Chondrocyte (in vitro differentiated cells): ENCODE data around the gene N4BP2L1. TPM values are rescaled to one million over a fixed set of nuclear protein-coding genes. Genes with fewer than 3 reads are reported as not detected.

Experiments used
- DNase-seq: peaks from one replicate; pipeline ENCODE4 v3.0.0; 2021; ENCODE audit warnings: mixed read lengths, low spot score
- H3K27ac Mint-ChIP-seq: one replicate; pipeline ENCODE4 v1.8.0; 2021; ENCODE audit warnings: mild to moderate bottlenecking, moderate library complexity, mixed read lengths; ENCODE audit not compliant: unreplicated experiment
- H3K27me3 Mint-ChIP-seq: 2 replicates; pipeline ENCODE4 v1.8.0; 2021; ENCODE audit warnings: low read depth, mixed read lengths
- H3K36me3 Mint-ChIP-seq: 2 replicates; pipeline ENCODE4 v1.8.0; 2021; ENCODE audit warnings: low read depth, mixed read lengths
- H3K4me1 Mint-ChIP-seq: 2 replicates; pipeline ENCODE4 v1.8.0; 2021; ENCODE audit warnings: low read depth, mild to moderate bottlenecking, mixed read lengths
- H3K4me3 Mint-ChIP-seq: one replicate; pipeline ENCODE4 v1.8.0; 2021; ENCODE audit warnings: mild to moderate bottlenecking, moderate library complexity, mixed read lengths; ENCODE audit not compliant: unreplicated experiment
- H3K9me3 Mint-ChIP-seq: 2 replicates; pipeline ENCODE4 v1.8.0; 2021; ENCODE audit warnings: low read depth, mixed read lengths
- CTCF ChIP-seq: fragments of 200-600 bp; sonication (generic); IDR thresholded peaks from 2 replicates; pipeline ENCODE4 v1.5.0; 2021; ENCODE audit warnings: antibody characterized with exemption, mild to moderate bottlenecking, moderate library complexity
- long read RNA-seq: library from polyadenylated mRNA; stranded (forward); transcript quantifications from one replicate; pipeline ENCODE4 v2.0.0, GENCODE V29; 2021
- total RNA-seq: library from RNA; stranded (reverse); gene quantifications from 3 replicates; pipeline ENCODE4 v1.2.1, GENCODE V29; 2021

N4BP2L1 gene
- 3.3 to 3.9 TPM (median 3.7 TPM) in 3 replicates for total RNA-seq
- long read RNA-seq, partial matches to known transcripts, result 0 of 6 reads
- long read RNA-seq, other reads (novel, unspliced or antisense), result 3 of 6 reads

GRCh38 chr13:32427852-32428580 is at the start of gene N4BP2L1:
Gene N4BP2L1 (minus strand): TSS chr13:32428130. CDS start chr13:32428082, 48 bp downstream.
- no peak for TF ChIP-seq CTCF
- peaks cover 27% of the 10 kb centered on the region for H3K36me3 Mint-ChIP-seq
- peak within 1 kb of the TSS; percentile 72 for H3K4me3 Mint-ChIP-seq
- DNase-seq, result no peak
- H3K27ac Mint-ChIP-seq, result peak within 1 kb of the TSS; percentile 28
- H3K27me3 Mint-ChIP-seq, result no peaks in the 10 kb centered on the region
- H3K4me1 Mint-ChIP-seq, result peaks cover 20% of the 10 kb centered on the region
- no peaks in the 10 kb centered on the region for H3K9me3 Mint-ChIP-seq

GRCh38 chr13:32476892-32477291 is 49.0 kb upstream of the N4BP2L1 start:
- no peak overlapping the region for H3K27ac Mint-ChIP-seq
- H3K36me3 Mint-ChIP-seq, result peaks cover 14% of the 10 kb centered on the region
- peaks cover 22% of the 10 kb centered on the region for H3K4me1 Mint-ChIP-seq
- H3K9me3 Mint-ChIP-seq, result no peaks in the 10 kb centered on the region
- no peak overlapping the region for H3K4me3 Mint-ChIP-seq
- TF ChIP-seq CTCF, result no peak
- DNase-seq, result no peak
- H3K27me3 Mint-ChIP-seq, result no peaks in the 10 kb centered on the region

- no peak for DNase-seq
- TF ChIP-seq CTCF, result no peak
- peaks cover 30% of the 10 kb centered on the region for H3K4me1 Mint-ChIP-seq
- no peak overlapping the region for H3K27ac Mint-ChIP-seq
- no peaks in the 10 kb centered on the region for H3K27me3 Mint-ChIP-seq
- H3K9me3 Mint-ChIP-seq, result no peaks in the 10 kb centered on the region
- H3K36me3 Mint-ChIP-seq, result peaks cover 14% of the 10 kb centered on the region
- no peak overlapping the region for H3K4me3 Mint-ChIP-seq
These were observed 48.2 kb upstream of the N4BP2L1 start for GRCh38 chr13:32476021-32476731.

GRCh38 chr13:32474999-32475792 is 47.3 kb upstream of the N4BP2L1 start:
- no peak for DNase-seq
- H3K27ac Mint-ChIP-seq, result peak overlapping the region; percentile 9
- H3K36me3 Mint-ChIP-seq, result peaks cover 14% of the 10 kb centered on the region
- H3K9me3 Mint-ChIP-seq, result no peaks in the 10 kb centered on the region
- peaks cover 35% of the 10 kb centered on the region for H3K4me1 Mint-ChIP-seq
- no peaks in the 10 kb centered on the region for H3K27me3 Mint-ChIP-seq
- H3K4me3 Mint-ChIP-seq, result no peak overlapping the region
- no peak for TF ChIP-seq CTCF

GRCh38 chr13:32473650-32474049 is 45.7 kb upstream of the N4BP2L1 start:
- Mint-ChIP-seq H3K9me3 (no peaks in the 10 kb centered on the region), H3K4me3 (no peak overlapping the region), H3K27me3 (no peaks in the 10 kb centered on the region), H3K27ac (no peak overlapping the region), H3K36me3 (peaks cover 16% of the 10 kb centered on the region), H3K4me1 (peaks cover 35% of the 10 kb centered on the region)
- no peak for DNase-seq
- TF ChIP-seq CTCF, result no peak
